Stimulated activated CD4-positive, alpha-beta T cell treated with anti-CD3 and anti-CD28 coated beads, Interleukin-15, amount 100 ng/mL, for 48 hours (primary cell): ENCODE results near the gene RPL19.
"Not testable (repeated sequence)": the region's sequence is repeated elsewhere in the genome, so short reads cannot be mapped to it uniquely, and the experiment has no call there.

Experiments
- DNase-seq, 2 donors: peaks; one replicate each; pipeline ENCODE4 v3.0.0-alpha.2; 2020; ENCODE audit warnings: low read depth in 2 of 2

Gene RPL19

GRCh38 chr17:39200070-39200879 is at the start of gene RPL19:
Gene RPL19 (plus strand): TSS chr17:39200283. CDS start chr17:39200345, 62 bp downstream.
- DNase-seq = peak; percentile 67 to 73

- DNase-seq = no peak
Observed at GRCh38 chr17:39150795-39151149, 49.3 kb upstream of the RPL19 start.

DNA sequence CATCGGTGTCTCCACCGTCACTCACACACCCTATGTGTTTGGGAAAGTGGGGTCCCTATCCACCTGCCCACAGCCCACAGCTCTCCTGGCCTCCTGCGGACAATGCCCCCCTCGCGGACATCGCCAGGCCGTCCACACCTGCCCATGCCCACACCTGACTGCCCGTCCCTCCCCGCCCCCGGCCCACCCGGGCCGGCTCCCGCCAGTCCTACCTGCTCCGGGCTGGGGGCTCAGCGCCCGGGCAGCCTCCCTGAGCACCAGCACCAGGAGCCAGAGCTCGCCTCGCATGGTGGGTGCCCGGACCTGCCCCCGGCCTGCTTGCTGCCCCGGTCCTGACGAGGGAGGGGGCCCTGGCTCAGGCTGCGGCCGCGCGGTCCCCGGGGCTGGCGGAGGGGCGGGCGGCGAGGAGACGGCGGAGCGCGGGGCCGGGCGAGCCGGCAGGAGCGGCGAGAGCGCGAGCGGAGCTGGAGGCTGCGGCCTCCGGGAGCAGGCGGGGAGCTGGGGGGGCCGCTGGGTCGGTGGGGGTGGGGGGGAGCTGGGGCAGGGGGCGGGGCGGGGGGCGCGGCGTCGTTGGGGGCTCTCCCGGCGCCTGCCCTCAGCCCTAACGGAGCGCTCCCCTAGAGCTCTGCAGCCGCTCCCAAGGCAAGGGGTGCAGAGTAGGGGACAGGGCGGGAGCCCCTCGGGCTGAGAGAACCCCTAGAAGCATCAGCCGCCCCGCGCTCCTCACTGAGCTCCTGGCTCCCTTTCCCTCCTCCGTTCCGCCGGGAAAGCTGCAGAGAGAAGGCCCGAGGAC is 48.7 kb upstream of the RPL19 start, which contains the start of gene PLXDC1:
TSS of gene PLXDC1 (minus strand) at position 488 of the 793 bp plus-strand sequence. CDS start at position 288, 200 bp downstream.
- DNase-seq = no peak

DNA sequence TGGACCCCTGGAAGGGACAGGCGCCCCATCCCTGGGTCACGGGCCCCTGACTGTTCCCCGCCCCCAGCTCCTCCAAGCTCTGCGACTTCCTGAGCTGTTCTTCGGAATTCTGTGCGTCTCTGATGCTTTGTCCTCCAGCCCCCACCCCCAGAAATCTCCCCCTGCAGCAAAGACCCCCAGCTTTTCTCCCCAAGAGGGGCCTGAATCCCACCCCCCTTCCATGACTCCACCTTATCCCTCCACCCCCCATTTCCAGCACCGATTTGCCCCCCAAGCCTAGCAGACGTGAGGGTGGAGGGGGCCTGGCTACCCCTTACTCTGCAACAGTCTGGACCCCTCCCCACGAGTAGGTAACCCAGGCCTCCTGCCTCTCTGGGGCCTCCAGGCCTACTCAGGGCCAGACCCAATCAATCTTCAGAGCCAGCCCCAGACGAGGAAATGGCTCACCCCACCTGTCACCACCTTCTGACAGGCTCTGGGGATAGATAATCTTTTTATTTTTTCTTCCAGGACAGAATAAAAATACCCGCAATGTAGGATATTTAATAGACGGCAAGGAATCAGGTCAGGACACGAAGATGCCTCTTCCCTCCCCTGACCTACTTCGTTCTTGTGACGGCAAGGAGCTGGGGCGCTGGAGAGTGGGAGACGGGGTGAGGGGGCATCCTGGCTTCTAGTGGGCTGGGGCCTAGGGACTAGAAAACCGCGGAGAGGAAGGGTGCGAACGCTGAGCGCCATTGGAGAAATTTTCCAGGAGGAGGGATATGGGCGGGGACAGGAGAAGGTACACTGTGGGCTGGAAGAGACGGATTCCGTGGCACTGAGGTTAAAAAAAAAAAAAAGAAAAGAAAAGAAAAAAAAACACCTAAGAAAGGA is 47.9 kb upstream of the RPL19 start:
- peak in 1 of 2 donors; percentile 29 for DNase-seq

GRCh38 chr17:39153599-39154051 is 46.5 kb upstream of the RPL19 start:
- peak; percentile 83 to 84 for DNase-seq

DNA sequence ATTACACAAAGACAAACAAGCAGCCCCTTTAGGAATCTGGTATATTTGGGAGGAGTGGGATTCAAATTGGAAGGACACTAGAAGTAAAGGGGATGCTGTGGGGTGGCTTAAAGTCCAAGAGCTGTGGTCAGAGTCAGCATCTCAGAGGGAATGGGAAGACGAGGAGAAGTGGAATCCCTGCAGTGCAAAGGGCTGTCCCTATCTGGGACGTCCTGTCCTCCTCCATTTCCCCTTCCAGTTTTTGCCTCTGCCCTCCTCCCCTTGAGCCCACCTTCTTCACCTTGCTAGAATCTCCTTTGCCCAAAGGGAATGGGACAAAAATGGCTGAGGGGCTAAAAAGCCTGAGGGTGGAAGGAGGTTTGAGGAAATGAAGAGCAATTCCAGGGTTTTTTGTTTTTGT is 44.4 kb upstream of the RPL19 start:
- DNase-seq = no peak

DNA sequence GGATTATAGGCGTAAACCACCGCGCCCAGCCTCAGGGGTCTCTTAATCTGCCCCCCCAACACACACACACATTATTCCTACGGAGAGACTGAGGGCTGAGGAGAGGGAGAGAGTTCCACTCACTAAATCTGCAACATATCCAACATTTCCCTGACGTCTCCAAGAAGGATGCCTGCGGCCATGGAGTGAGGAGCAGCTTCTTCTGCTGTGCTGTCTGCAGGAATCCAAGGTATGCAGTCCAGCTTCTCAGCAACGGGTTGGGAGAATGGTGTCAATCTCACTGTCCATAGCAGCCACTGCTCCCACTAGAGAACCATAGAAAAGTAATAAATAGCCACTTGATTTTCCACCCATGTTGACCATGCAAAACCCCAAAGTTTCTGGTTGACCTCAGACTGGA is 43.6 kb upstream of the RPL19 start:
- no peak for DNase-seq

DNA sequence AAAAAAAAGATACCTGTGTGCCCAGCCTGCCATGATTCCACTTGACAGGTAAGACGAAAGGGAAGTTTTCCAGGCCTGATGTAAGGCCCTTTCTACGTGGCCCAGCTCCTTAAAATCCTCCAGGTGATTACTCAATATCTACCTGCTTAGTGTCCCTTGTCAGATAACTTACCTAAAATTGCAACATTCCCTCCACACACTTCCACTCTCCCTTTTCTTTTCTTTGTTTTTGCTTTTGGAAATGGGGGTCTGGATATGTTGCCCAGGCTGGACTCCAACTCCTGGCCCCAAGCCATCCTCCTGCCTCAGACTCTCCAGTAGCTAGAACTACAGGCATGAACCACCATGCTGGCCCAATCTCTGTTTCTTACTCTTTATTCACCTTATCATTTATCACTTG is 41.5 kb upstream of the RPL19 start:
- DNase-seq = no peak

DNA sequence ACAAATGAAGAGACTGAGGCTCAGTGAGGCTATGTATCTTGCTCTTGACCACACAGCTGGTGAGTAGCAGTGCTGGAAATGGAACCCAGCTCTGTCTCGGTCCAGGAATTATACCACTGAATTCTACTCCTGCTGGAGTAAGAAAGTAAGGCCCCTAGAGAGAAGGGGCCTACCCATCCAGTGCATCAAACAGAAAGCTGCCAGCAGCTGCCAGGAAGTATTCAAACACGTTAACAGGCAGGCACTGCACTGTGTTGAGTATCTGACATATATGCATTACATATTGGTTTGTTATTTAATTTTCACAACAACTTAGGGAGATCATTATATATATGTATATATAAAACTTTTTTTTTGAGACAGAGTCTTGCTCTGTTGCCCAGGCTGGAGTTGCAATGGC is 38.1 kb upstream of the RPL19 start:
- DNase-seq = no peak

- DNase-seq = peak; percentile 54 to 72
Observed at GRCh38 chr17:39164675-39165143, 35.4 kb upstream of the RPL19 start.

- DNase-seq = no peak
Observed at GRCh38 chr17:39165178-39165840, 34.8 kb upstream of the RPL19 start.

- no peak for DNase-seq
Observed at GRCh38 chr17:39165841-39166349, 34.2 kb upstream of the RPL19 start, which contains the start of gene ARL5C. Gene ARL5C (minus strand): TSS chr17:39166161. CDS start chr17:39165760, 401 bp downstream.

DNA sequence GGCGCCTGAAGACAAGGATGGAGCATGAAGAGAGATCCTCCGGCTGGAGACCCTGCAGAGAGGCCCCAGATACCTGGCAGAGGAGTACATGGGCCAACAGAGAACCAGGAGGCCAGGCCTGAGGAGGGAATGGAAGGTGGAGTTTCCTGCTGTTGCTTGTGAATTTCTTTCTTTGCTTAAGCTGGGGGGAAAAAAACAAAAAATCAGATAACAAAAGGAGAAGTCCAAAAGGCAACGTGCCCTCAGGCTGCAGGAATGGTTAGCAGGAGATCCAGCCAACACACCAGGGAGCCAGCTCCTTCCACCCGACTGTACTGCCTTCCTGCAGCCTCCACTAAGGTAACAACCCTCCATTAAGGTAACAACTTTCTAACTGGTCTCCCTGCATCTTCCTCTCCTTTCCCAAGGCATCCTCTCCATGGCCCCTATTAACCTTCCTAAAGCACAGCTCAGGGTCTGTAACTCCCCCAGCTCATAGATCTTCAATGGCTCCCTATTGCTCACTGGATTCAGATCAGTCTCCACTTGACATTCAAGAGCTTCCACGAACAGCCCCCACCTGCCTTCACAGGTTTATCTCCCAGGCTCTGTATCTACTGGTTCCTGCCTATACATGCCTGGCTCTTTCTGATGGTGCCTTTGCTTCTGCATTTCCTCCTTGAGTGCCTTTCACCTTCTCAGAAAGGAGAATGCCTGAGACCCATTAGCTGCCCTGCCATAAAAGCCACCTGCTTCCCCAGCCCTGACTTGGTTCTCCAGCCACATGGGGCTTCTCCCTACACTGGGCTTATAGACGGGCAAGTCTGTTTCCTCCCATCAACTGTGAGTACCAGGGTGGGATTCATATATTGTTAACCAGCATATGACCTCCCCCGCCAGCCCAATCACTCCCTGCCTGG is 33.4 kb upstream of the RPL19 start:
- no peak for DNase-seq

DNA sequence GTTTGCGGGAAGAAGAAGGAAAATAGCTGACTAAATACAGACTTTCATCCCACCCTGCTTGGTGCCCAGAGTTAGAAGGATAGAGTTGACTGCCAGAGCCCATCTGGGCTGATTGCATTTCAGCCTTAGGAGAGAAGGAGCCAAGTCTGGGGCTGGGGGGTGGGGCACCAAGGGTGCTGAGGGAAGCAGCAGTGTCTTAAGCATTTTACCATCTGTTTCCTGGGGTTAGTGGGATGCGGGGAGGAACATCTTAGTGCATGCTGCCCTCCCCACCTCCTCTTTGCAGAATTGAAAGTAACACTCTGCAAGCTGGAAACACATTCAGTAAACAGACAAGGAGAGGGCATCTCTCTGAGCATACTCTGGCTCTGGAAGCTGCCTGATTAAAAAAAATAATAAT is 32.6 kb upstream of the RPL19 start:
- no peak for DNase-seq

GRCh38 chr17:39168503-39168902 is 31.6 kb upstream of the RPL19 start:
- DNase-seq = not testable (repeated sequence)

DNA sequence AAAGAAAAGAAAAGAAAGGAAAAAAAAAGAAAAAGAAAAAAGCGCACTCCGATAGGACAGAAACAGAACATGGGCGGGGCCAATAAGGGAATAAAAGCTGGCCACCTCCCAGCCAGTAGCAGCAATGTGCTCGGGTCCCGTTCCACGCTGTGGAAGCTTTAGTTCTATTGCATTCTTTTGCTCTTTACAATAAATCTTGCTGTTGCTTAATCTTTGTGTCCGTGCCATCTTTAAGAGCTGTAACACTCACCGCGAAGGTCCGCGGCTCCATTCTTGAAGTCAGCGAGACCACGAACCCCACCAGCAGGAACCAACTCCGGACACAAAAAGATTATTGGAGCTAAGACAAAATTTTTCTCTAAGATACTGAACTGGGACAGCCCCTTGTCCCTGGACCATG is 31.0 kb upstream of the RPL19 start:
- no peak for DNase-seq

DNA sequence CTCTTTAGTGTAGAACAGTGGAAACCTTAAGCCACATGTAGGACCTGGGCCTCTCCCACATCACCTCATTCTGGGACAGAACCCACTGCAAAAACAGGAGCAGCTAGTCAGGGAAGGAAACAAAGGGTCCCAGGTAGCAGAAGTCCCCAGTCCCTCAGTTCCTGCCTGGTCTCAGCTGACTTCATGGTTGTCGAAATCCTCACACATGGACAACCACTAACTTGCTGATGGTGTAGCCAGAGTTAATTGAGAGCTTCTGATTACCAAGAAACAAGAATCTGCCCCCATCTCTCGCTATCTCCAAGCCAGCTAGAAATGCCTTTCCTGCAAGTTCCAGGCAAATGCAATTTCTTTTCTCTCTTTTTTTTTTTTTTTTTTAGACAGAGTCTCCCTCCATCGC is 30.6 kb upstream of the RPL19 start:
- DNase-seq = no peak

DNA sequence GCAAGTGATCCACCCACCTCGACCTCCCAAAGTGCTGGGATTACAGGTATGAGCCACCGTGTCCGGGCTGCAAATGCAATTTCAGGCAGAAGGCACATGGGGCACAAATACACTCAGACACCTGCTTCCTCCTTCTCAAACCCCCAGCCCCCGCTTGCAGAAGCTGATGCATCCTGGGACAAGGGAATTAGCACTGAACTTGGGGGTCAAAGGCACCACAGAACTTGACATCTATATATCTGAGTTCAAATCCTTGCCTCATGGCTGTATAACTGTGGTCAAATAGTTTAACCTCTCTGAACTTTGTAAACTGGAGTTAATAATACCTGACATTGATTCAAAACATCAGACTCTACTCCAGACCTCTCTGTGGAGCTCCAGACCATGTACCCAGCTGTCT is 30.0 kb upstream of the RPL19 start:
- DNase-seq = no peak

DNA sequence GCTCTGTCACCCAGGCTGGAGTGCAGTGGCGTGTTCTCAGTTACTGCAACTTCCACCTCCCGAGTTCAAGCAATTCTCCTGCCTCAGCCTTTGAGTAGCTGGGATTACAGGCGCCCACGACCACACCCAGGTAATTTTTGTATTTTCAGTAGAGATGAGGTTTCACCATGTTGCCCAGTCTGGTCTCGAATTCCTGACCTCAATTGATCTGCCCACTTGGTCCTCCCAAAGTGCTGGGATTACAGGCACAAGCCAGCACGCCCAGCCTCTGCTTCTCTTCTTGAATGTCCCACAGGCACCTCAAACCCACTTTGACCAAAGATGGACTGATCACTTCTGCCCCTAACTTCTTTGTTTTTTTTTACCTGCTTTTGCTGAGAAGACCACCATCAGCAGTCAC is 29.5 kb upstream of the RPL19 start:
- DNase-seq = no peak

DNA sequence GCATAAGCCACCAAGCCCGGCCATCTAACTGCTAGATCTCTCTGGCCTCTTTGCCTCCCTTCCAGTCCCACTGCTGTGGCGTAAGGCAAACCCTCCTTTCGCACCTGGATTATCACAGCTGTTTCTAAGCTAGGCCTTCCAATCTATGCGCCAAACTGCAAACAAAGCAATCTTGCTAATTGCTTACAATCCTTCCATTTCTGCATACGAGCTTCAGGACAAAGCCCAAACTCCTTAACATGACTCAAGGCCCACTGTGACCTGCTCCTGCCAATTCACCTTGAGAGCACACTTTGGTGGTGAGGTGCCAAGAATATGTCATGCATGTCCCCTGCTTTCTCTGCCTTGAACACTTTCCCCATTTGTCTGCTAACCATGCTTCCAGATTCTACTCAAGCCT is 28.1 kb upstream of the RPL19 start:
- DNase-seq = no peak
